Kidney tubule cell (primary cell): ENCODE data around the gene COX17.
"Not testable (repeated sequence)": the region's sequence is repeated elsewhere in the genome, so short reads cannot be mapped to it uniquely, and the experiment has no call there.

Experiments
- DNase-seq: peaks from one replicate; pipeline ENCODE4 v3.0.0-alpha.2; 2018; ENCODE audit warnings: low spot score

The COX17 gene, protein sequence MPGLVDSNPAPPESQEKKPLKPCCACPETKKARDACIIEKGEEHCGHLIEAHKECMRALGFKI

DNA sequence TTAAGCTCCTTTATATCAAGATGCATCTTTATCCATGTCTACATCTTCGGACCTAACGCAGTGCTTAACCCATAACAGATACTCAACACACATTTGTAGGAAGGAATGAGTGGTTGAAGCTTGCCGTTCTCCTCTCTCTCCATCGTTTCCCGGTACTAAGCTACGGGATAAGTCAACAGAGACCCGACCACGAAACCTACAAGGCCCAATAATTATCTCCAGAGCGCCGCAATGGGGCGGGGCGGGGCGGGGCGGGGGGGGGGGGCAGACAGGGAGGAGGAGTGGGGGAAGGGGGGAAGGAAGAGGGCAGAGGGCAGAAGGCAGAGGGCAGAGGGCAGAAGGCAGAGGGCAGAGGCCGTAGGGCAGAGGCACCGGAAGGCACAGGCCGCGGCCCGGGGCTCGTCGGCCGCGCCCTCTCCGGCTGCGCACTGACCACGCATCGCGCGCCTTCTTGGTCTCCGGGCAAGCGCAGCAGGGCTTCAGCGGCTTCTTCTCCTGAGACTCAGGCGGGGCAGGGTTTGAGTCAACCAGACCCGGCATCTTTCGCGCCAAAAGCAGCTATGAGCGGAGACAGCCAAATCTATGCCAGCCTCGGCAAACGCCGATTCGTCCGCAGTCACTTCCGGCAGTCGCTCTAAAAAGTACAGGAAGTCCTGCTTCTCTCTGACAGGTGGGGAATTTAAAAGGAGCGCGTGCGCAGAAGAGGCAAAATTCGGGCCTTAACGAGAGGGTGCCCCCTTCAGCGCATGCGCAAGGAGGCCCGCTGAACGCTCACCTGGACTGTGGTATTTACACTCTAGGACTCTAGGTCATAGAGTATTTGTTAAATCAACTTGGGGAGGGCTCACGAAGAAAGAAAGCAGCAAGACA, at the start of gene COX17:
Gene COX17, minus strand, starts transcription at position 636 of the 870 bp plus-strand sequence. Its CDS starts 96 bp downstream, at position 540.
- peak; percentile 99 for DNase-seq

DNA sequence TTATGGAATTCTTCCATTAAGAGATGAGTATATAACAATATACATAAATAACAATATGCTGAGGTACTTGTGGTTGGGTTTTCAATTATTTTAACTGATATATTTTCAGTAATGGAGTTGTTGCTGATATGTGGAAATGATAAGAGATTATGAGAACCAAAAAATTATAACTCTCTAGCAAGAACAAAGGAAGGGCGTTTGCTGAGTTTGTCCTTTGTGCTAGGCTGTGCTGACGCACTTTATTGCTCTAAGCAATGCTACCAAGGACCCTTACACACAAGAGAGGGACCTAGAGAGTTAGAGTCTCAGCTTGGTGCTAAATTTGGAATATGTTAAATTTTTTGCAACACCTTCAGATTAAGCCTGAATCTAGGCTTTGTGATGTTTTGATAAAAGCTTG, 49.7 kb upstream of the COX17 start:
- DNase-seq = no peak

DNA sequence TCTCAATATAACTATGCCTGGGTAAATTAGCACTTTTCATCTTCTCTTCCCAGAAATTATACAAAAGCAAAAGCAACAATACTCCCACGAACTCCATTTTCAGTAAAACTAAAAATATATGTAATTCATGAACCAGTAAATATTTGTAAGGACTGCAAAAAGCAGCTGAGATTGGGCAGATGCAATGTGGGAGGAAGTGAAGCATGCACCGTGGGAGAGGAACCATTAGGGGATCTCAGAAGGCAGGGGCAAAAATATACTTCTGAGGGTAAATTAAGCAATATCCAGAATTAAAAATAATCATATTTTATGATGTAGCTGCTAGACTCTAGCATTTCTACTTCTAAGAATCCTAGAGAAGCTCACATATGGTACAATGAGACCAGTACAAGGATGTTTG, 45.8 kb upstream of the COX17 start:
- no peak for DNase-seq

DNA sequence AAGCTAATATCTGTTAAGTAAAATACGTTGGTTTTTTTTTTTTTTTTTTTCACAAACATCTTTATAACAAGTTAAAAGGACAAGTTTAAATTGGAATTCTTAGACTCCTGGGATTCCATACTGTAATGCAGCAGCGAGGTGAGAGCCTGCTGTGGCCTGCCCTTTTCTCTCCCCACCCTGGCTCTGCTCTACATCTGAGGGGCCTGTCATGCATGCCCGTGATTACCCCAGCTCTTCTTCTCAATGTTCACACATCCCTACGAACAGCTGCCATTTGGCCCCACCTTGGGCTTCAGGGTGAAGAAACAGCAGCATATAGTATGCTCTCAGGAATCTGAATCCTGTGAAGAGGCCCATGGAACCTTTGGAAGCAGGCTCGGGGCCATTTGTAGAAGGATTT, 40.3 kb upstream of the COX17 start:
- no peak for DNase-seq

DNA sequence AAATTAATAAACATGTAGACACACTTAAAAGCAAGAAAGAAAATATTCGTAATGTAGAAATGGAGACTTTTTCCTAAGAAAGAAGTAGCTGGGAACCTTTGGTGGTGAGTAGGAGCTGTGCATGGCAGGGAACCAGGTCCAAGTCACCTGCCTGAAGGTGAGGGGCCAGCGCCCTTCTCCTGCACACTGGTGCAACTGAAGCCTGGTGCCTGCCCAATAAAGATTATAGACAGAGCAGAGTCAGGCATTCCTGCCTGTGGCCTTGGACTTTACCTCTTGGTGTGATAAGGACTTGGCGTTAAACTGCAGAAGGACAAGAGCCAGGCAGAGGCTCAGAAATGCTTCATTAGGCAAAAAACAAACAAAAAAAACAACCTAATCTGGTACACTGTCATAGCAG, 39.8 kb upstream of the COX17 start:
- DNase-seq = no peak

DNA sequence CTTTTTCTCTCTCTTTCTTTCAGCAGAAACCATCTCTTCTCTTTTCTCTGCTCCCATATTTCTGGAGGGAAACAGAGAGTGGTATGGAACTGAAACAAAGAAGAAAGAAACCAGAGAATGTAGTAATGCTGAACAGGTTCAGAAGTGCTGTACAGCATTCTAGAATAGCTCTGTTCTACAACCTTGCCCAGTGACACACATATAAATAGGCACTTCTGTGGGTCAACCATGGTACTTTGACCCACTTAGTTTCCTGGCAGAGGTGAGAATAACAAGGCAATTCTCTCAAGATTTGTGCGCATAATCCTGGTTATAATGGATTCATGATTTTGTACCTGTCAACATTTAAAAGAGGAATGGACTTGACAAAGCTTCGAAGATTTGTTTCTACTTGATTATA, 37.9 kb upstream of the COX17 start:
- no peak for DNase-seq

DNA sequence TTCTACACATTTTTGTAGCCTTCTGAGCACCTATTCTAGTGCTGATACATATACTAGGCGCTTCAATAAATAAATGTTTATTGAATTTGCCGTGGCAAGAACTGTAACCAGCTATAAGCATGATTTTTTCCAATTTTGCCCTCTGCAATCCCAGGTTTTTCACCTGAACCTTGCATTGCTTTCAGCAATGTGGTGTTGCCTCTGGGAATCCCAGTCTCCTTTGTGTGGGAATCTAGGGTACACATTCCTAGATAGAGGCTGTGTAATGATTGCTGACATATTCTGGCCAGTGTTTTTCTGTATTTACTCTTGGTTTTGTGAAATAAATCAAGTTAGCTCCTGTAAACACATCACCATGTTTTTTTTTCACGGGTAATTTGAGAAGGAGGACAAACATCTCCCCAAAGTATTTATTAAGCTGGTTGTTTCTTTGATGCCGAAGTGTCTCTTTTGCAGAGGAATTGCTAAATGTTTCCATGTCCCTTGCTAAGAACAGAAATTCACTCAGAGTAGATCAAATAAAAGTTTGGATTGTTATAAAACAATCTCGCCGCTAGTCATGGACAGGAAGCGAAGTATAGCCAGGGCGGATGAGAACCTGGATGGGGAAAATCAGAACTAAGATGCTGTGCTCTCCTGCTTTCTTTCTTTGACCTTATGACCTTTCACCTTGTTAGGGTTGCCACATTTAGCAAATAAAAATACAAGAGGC, 26.8 kb upstream of the COX17 start:
- DNase-seq = no peak

DNA sequence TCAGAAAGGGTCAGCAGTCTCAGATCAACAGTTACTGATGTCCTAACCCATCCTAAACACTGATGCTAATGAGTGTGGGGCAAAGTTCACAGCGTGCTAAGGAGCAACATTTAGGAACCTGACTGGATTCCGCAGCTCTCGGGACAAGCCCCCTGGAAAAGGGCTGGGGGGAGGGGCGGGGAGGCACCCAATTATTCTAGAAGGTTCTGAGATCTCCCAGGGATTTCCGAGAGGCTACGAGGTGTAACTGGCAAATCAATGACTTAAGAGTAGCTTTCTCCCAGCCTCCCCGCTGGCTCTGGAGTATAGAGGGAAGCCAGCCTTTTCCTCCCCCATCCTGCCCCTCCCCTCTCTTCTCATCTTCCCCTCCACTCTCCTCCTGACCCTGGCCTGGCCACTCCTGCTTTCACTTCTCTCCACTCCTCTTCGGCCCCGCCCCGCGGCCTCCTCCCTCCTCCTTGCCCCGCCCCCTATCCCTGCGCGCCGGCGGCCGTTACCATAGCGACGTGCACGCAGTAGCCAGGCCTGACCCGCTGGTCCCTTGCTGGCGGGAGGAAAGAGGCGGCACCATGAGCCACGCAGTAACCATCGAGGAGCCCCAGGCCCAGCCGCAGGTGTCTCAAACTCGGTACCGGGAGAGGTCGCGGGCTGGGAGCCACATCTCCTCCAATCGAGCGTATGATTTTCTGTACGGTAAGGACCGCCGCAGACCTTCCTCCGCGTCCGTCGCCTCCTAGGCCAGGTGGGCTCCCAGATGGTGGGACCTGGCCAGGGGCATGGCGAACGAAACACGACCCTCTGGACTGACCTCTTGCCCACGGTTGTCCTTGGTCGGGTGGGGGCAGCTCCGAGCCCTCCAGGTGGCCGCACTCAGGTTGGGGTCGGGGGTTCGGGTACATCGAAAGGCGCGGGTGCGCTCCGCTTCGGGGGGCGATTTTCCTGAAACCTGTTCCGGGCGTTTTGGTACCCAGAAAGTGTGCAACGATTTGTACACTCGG, 25.6 kb upstream of the COX17 start, which contains the start of gene CFAP91:
Gene CFAP91, plus strand, starts transcription at position 493 of the 998 bp plus-strand sequence. Its CDS starts 77 bp downstream, at position 570.
- peak; percentile 95 for DNase-seq

DNA sequence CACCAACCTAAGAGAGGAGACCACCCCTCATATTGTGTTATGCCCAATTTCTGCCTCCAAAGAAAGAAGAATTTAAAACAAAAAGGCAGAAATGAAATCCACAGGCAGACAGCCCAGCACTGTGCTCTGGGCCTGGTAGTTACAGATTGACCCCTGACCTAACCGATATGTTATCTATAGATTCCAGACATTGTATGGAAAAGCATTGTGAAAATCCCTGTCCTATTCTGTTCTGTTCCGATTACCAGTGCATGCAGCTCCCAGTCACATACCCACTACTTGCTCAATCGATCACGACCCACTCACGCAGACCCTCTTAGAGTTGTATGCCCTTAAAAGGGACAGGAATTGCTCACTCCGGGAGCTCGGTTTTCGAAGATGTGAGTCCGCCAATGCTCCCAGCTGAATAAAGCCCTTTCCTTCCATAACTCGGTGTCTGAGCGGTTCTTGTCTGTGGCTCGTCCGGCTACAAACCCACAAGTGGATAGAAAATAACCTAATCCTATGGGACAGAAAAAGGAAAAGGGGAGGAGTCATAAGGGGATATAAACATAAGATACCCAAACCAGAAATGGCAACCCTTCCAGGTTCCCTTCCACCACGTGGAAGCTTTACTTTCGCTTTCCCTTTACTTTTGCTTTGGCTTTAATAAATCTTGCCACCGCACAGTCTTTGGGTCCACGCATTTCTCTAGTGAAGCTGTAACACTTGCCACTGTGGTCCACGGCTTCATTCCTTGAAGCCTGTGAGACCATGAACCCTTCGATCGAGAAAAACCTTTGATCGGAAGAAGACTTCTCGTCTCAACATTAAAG, 23.9 kb upstream of the COX17 start:
- no peak for DNase-seq

DNA sequence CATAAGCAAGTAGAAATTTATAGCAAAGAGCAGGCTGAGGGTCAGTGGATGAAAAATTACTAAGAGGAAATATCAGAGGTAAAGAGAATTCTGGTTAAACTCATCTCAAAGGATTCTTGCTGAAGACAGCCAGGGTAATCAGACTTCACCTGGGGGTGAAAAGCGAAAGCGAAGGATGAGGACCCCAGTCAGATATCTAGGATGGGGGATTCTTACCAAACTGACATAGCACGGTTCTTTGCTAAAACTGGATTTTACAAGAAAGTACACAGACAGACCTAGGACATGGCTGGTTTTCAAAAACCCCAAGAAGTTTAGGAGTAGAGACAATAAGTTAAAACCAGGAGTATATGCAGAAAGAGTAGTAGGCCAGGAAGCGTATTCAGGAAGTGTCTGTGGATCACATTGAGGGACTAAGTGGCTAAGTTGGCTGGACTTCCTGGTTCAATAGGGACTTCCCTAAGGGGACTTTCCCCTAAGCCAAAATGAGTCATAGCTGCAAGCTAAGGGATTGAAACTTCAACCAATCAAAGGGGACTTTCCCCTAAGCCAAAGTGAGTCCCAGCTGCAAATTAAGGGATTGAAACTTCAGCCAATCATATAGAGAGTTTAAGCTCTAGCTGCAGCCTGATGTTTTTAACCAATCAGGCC, 23.2 kb upstream of the COX17 start:
- peak; percentile 91 for DNase-seq

DNA sequence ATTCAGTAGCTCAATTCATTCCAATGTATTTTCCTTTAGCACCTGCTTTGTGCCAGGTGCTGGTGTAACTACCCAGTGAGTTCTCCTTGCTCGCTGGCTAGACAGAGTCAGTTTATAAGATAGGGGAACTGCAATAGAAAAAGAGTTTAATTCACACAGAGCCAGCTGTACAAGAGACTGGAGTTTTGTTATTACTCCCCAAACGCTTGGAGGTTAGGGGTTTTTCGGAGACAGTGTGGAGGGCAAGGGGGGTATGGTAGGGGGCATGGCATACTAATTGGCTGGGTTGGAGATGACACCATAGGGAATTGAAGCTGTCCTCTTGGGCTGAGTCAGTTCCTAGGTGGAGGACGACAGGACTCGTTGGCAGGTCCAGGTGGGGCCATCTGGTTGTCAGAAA, 20.2 kb upstream of the COX17 start:
- DNase-seq = no peak

DNA sequence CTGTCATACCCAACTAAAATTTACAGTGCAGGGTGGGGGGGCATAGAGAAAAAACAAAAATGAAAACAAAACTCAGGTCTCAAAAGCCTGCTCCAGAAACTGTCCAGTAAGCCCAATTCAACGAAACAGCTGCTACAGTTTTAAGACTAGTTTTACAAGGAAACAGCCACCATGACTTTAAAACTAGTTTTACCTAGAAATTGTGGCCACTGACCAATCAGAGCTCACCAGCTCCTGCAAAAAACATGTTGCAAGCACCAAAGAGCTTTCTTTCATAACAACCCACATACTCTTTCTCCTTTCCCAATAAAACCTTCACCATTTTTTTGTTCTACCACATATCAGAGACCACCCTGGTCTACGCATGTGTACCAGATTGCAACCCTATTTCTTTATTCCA, 18.3 kb upstream of the COX17 start:
- no peak for DNase-seq

DNA sequence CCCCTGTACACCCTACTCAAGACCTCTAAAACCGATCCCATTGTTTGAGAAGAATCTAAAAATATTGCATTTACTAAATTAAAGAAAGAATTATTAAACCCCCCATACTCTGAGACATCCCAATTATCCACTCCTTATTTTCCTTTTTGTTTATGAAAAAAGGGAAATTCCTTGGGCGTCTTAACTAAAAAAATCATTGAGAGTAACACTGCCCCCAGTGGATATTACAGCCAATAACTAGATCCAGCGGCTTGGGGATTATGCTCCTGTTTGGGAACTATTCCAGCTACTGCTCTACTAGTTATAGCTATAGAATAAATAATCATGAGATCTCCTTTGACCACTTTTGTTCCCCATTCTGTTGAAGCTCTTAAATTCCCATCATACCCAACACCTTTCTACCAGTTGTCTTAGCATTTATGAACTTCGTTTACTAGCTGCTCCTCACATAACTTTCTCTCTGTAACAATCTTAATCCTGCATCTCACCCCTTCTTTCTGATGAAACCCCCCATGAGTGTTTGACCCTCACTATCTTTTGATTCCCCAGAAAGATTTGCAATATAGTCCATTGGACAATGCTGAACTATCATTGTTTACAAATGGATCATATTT, 12.9 kb upstream of the COX17 start:
- DNase-seq = peak; percentile 26

DNA sequence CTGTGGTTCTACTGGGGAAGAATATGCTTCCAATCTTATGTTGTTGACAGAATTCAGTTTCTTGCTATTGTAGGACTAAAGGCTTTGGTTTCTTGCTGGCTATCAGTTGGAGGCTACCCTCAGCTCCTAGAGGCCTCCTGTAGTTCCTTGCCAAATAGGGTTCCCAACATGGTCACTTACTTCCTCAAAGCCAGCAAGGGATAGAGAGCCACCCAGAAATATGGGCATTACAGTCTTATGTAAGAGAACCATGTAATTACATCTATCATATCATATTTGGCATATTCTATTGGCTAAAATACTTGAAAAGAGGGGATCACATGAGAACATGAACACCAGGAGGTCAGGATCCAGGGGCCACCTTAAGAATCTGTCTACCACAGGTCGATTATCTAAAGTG, 6.2 kb upstream of the COX17 start:
- DNase-seq = no peak

DNA sequence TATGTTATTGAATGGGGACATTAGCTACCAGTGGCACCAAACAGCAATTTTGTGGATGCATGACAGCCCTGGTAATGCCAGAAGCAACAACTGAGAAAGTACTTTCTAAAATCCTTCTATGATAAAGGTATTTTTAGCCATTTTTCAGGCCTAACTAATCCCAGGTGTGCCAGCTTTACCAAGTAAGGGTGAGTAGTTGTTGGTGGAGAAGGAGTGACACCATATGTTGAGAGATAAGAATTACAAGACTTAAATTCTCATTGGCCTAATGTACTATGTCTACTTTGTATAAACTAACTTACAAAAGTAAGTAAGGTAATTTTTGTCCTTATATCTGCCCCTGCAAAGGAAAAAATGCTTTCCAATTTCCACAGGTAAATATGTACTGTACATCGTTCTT, 4.1 kb upstream of the COX17 start:
- DNase-seq = peak; percentile 63

DNA sequence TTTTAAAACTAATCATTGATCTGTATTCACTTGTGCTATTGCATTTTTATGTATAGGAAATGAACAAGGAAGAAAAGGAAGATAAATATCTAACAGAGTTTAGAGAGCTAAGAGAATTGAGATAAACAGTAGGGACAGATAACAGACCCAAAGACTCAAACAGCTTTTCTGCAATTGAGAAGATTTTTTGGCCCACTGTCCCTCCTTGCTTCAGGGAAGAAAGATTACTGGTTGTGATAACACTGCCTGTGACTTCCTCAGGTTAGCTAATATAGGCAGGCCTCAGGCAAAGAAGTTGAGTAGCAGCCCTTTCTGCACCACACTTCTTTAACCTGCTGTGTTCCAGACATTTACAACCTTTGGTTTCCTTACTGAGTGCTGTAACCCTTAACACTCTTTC, 2.7 kb upstream of the COX17 start:
- no peak for DNase-seq

DNA sequence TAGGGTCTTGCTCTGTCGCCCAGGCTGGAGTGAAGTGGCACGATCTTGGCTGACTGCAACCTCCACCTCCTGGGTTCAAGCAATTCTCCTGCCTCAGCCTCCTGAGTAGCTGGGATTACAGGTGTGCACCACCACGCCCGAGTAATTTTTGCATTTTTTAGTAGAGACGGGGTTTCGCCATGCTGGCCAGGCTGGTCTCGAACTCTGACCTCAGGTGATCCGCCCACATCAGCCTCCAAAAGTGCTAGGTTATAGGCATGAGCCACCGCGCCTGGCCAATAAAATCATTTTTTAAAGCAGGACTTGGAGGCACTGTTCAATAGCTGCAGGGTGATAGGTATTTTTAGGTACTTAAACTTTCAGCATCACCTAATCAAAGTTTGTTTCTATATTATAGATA, 1.0 kb upstream of the COX17 start:
- not testable (repeated sequence) for DNase-seq

DNA sequence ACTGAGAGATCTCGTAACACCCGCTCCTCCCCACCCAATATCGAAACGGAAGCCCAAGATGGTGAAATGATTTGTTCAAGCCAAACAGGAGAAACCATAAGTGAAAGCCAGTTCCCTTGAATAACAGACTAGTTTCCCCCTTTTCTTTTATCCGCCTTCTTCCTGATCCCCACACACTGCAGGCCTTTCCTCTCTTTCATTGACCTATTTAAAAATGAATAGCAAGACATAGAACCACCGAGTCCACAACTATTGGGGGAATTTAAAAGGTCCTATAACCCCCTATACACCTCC, 382 bp upstream of the COX17 start:
- no peak for DNase-seq

DNA sequence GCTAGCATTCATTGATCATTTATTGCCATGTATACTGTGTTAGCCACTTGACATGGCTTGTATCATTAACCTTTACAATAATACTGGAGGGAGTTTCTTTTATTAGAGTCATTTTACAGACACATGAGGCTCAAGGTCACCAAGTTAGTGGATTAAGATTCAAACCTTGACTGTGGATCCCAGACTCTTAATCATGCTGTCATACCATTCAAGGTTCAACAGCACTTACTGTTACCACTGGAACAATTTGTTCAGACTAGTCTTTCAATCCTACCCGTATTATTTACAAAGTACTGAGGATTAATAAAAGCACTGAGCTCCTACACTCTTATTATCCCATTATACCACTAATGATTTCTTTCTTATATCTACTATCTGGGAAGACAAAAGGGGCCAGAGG, 1.2 kb downstream of the COX17 start:
- DNase-seq = peak; percentile 5

DNA sequence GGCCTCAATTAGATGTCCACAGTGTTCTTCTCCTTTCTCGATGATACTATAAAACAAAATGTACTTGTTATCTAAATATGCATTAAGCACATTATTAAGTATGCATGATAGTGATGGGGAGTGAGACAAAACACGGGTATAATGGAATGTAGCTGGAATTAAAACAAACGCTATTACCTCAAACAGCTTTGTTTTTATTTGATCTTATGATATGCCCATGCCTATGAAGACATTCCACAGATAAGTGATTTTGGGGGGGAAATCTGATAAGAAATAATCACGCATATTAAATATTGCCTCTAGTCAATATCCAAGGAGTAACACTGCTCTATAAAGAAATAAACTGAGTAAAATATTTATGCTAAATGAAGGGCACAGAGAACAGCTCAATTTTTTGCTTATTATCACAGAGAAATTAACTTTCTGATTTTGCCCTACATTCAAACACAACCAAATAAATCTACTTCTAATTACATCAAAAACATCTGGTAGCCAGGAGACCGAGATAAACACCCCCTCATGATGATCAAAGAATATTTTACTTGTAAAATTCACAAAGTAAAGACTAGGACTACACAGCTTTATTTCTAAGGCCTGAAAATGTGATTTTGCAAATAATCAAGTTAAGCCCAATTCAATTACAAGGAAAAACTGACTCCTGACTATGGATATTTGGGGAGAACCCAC, 1.9 kb downstream of the COX17 start:
- DNase-seq = no peak
